ENCODE measurements around the gene TBXT. TPM values are rescaled to one million over a fixed set of nuclear protein-coding genes. Genes with fewer than 3 reads are reported as not detected.

TBXT gene
- polyA plus RNA-seq, 1 donor from 2014 or later = not detected

DNA sequence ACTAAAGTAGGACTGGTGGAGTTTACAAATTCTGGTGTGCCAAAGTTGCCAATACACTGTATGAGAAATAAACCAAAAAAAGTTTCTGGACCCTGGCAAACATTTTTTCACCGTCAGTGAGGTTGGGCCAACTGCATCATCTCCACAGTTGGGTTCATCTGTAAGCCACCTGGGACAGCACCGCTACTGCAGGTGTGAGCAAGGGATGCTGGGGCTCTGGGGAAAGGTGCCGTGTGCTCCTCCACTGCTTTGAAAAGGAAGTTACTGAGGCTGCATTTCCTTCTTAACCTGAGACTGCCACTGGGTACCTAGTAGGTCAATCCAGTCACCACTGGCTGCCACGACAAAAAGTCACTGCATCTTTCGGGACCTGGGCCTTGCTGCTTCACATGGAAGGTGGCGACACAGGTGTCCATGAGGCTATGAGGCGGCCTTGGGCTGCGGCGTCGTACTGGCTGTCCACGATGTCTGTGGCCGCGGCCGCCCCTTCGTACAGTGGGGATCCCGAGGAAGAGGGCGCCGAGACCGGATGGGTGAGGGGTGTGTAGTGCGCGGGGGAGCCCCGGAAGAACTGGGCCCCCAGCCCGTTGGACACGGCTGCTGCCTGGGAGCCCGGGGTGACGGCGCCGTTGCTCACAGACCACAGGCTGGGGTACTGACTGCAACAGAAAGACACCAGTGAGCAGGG lies 9.6 kb downstream of the TBXT start:
- H3K9ac ChIP-seq (ENCODE audit: low read length) = no peak overlapping the region
- no peaks in the 10 kb centered on the region for H3K9me2 ChIP-seq (ENCODE audit: insufficient read depth, low read length)
- H3K79me2 ChIP-seq (replicated peaks; ENCODE audit: insufficient read depth, low read length) = no peaks in the 10 kb centered on the region
- H3K9me3 ChIP-seq (ENCODE audit: low read length) = no peaks in the 10 kb centered on the region
- H3K4me3 ChIP-seq (ENCODE audit: low read length) = no peak overlapping the region
- no peak overlapping the region for H3K4me2 ChIP-seq (ENCODE audit: low read length)
- no peak overlapping the region for H3K27ac ChIP-seq (ENCODE audit: low read length)
- no peaks in the 10 kb centered on the region for H3F3A ChIP-seq (ENCODE audit: insufficient read depth, low read length, poor library complexity, severe bottlenecking)
- H3K27me3 ChIP-seq (ENCODE audit: insufficient read depth, low read depth, low read length) = peaks cover 11% of the 10 kb centered on the region
- TF ChIP-seq EP300 (conservative IDR thresholded peaks at IDR 0.05; ENCODE audit: poor library complexity, severe bottlenecking) = no peak
- TF ChIP-seq POLR2AphosphoS5 (IDR thresholded peaks at IDR 0.05) = no peak
- TF ChIP-seq TAF1 (IDR thresholded peaks at IDR 0.05; ENCODE audit: low read depth) = no peak
- TF ChIP-seq, protein P1, sequence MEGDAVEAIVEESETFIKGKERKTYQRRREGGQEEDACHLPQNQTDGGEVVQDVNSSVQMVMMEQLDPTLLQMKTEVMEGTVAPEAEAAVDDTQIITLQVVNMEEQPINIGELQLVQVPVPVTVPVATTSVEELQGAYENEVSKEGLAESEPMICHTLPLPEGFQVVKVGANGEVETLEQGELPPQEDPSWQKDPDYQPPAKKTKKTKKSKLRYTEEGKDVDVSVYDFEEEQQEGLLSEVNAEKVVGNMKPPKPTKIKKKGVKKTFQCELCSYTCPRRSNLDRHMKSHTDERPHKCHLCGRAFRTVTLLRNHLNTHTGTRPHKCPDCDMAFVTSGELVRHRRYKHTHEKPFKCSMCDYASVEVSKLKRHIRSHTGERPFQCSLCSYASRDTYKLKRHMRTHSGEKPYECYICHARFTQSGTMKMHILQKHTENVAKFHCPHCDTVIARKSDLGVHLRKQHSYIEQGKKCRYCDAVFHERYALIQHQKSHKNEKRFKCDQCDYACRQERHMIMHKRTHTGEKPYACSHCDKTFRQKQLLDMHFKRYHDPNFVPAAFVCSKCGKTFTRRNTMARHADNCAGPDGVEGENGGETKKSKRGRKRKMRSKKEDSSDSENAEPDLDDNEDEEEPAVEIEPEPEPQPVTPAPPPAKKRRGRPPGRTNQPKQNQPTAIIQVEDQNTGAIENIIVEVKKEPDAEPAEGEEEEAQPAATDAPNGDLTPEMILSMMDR (IDR thresholded peaks at IDR 0.05; ENCODE audit: poor library complexity, severe bottlenecking) = no peak
- no peak for TF ChIP-seq RAD21 (conservative IDR thresholded peaks at IDR 0.05)
- TF ChIP-seq SMC3 (conservative IDR thresholded peaks at IDR 0.05; ENCODE audit: poor library complexity) = no peak
- no peak for TF ChIP-seq MXI1 (conservative IDR thresholded peaks at IDR 0.05; ENCODE audit: poor library complexity, severe bottlenecking)
- TF ChIP-seq EZH2 (IDR thresholded peaks at IDR 0.05; ENCODE audit: borderline replicate concordance, insufficient read depth, low read length, poor library complexity, severe bottlenecking) = no peak
- TF ChIP-seq, protein P2, sequence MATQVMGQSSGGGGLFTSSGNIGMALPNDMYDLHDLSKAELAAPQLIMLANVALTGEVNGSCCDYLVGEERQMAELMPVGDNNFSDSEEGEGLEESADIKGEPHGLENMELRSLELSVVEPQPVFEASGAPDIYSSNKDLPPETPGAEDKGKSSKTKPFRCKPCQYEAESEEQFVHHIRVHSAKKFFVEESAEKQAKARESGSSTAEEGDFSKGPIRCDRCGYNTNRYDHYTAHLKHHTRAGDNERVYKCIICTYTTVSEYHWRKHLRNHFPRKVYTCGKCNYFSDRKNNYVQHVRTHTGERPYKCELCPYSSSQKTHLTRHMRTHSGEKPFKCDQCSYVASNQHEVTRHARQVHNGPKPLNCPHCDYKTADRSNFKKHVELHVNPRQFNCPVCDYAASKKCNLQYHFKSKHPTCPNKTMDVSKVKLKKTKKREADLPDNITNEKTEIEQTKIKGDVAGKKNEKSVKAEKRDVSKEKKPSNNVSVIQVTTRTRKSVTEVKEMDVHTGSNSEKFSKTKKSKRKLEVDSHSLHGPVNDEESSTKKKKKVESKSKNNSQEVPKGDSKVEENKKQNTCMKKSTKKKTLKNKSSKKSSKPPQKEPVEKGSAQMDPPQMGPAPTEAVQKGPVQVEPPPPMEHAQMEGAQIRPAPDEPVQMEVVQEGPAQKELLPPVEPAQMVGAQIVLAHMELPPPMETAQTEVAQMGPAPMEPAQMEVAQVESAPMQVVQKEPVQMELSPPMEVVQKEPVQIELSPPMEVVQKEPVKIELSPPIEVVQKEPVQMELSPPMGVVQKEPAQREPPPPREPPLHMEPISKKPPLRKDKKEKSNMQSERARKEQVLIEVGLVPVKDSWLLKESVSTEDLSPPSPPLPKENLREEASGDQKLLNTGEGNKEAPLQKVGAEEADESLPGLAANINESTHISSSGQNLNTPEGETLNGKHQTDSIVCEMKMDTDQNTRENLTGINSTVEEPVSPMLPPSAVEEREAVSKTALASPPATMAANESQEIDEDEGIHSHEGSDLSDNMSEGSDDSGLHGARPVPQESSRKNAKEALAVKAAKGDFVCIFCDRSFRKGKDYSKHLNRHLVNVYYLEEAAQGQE (IDR thresholded peaks at IDR 0.05; ENCODE audit: borderline replicate concordance) = no peak
- no peaks in the 10 kb centered on the region for H4K20me1 ChIP-seq (ENCODE audit: insufficient read depth)
- no peak overlapping the region for H2AFZ ChIP-seq (ENCODE audit: low read depth, low read length)
- H3K36me3 ChIP-seq (ENCODE audit: insufficient read depth, low read length) = no peaks in the 10 kb centered on the region

DNA sequence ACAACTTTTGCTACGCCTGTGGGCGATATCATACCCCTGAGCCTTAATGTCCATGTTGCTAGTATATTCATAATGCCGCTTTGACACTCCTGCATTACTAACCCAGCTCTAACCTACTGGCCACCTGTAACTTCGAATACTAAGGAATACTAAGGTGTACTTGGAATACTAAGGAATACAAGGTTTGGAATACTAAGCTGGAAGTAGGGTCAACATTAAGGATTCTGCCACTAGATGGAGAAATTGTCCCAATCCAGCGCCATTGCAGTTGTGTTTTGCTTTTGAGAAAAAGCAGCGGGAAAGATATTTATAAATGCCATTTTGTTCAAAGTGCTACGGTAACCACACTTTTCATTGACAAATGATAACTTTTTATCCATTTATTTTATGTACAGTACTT lies 10.7 kb downstream of the TBXT start:
- no peaks in the 10 kb centered on the region for H4K20me1 ChIP-seq (ENCODE audit: insufficient read depth)
- TF ChIP-seq MXI1 (conservative IDR thresholded peaks at IDR 0.05; ENCODE audit: poor library complexity, severe bottlenecking) = no peak
- peak; percentile 84 for TF ChIP-seq RAD21 (conservative IDR thresholded peaks at IDR 0.05)
- TF ChIP-seq SMC3 (conservative IDR thresholded peaks at IDR 0.05; ENCODE audit: poor library complexity) = peak; percentile 82
- no peak for TF ChIP-seq POLR2AphosphoS5 (IDR thresholded peaks at IDR 0.05)
- TF ChIP-seq EZH2 (IDR thresholded peaks at IDR 0.05; ENCODE audit: borderline replicate concordance, insufficient read depth, low read length, poor library complexity, severe bottlenecking) = no peak
- TF ChIP-seq, protein P1 (IDR thresholded peaks at IDR 0.05; ENCODE audit: poor library complexity, severe bottlenecking) = peak; percentile 82
- no peak for TF ChIP-seq EP300 (conservative IDR thresholded peaks at IDR 0.05; ENCODE audit: poor library complexity, severe bottlenecking)
- TF ChIP-seq, protein P2 (IDR thresholded peaks at IDR 0.05; ENCODE audit: borderline replicate concordance) = peak; percentile 44
- TF ChIP-seq TAF1 (IDR thresholded peaks at IDR 0.05; ENCODE audit: low read depth) = no peak
- H3K79me2 ChIP-seq (replicated peaks; ENCODE audit: insufficient read depth, low read length) = no peaks in the 10 kb centered on the region
- no peak overlapping the region for H3K9ac ChIP-seq (ENCODE audit: low read length)
- no peaks in the 10 kb centered on the region for H3K36me3 ChIP-seq (ENCODE audit: insufficient read depth, low read length)
- H3K4me3 ChIP-seq (ENCODE audit: low read length) = no peak overlapping the region
- no peaks in the 10 kb centered on the region for H3K9me3 ChIP-seq (ENCODE audit: low read length)
- H3K27me3 ChIP-seq (ENCODE audit: insufficient read depth, low read depth, low read length) = peaks cover 1% of the 10 kb centered on the region
- H3K9me2 ChIP-seq (ENCODE audit: insufficient read depth, low read length) = no peaks in the 10 kb centered on the region
- H3K4me2 ChIP-seq (ENCODE audit: low read length) = no peak overlapping the region
- H3K27ac ChIP-seq (ENCODE audit: low read length) = no peak overlapping the region
- H2AFZ ChIP-seq (ENCODE audit: low read depth, low read length) = no peak overlapping the region
- H3F3A ChIP-seq (ENCODE audit: insufficient read depth, low read length, poor library complexity, severe bottlenecking) = no peaks in the 10 kb centered on the region

Data from neural cell (in vitro differentiated cells).